HUES48 (cell line): ENCODE measurements around the gene LGALS7B.
"Not testable (repeated sequence)": the region's sequence is repeated elsewhere in the genome, so short reads cannot be mapped to it uniquely, and the experiment has no call there.

Experiments
- H3K27ac ChIP-seq: one replicate; pipeline ENCODE4 v1.7.0; 2013; ENCODE audit warnings: low read depth, low read length, inconsistent platforms
- H3K27me3 ChIP-seq: 2 replicates; pipeline ENCODE4 v1.6.1; 2013; ENCODE audit warnings: mild to moderate bottlenecking, low read length; ENCODE audit not compliant: control insufficient read depth, insufficient read depth
- H3K36me3 ChIP-seq: 2 replicates; pipeline ENCODE4 v1.6.1; 2013; ENCODE audit warnings: low read length; ENCODE audit not compliant: control insufficient read depth, insufficient read depth
- H3K4me1 ChIP-seq: 2 replicates; pipeline ENCODE4 v1.6.1; 2013; ENCODE audit warnings: mild to moderate bottlenecking, low read length; ENCODE audit not compliant: control insufficient read depth, insufficient read depth
- H3K4me3 ChIP-seq: 2 replicates; pipeline ENCODE4 v1.5.1; 2013; ENCODE audit warnings: mild to moderate bottlenecking, low read depth, low read length
- H3K9ac ChIP-seq: 2 replicates; pipeline ENCODE4 v1.6.1; 2013; ENCODE audit warnings: mild to moderate bottlenecking, low read depth, low read length, moderate library complexity
- H3K9me3 ChIP-seq: 2 replicates; pipeline ENCODE4 v1.6.1; 2013; ENCODE audit warnings: low read length; ENCODE audit not compliant: control insufficient read depth, insufficient read depth

LGALS7B gene

DNA sequence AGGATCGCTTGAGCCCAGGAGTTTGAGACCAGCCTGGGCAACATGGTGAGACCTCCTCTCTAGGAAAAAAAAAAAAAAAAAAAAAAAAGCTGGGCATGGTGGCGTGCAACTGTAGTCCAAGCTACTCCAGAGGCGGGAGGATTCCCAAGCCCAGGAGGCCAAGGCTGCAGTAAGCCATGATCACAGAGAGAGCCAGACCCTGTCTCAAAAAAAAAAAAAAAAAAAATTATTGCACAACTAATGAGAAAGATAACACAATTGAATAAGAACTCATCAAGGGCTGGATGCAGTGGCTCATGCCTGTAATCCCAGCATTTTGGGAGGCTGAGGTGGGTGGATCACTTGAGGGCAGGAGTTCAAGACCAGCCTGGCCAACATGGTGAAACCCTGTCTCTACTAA is 2.9 kb upstream of the LGALS7B start:
- not testable (repeated sequence) for H3K27me3 ChIP-seq, H3K9me3 ChIP-seq, H3K4me1 ChIP-seq, H3K27ac ChIP-seq, H3K36me3 ChIP-seq, H3K4me3 ChIP-seq, H3K9ac ChIP-seq

DNA sequence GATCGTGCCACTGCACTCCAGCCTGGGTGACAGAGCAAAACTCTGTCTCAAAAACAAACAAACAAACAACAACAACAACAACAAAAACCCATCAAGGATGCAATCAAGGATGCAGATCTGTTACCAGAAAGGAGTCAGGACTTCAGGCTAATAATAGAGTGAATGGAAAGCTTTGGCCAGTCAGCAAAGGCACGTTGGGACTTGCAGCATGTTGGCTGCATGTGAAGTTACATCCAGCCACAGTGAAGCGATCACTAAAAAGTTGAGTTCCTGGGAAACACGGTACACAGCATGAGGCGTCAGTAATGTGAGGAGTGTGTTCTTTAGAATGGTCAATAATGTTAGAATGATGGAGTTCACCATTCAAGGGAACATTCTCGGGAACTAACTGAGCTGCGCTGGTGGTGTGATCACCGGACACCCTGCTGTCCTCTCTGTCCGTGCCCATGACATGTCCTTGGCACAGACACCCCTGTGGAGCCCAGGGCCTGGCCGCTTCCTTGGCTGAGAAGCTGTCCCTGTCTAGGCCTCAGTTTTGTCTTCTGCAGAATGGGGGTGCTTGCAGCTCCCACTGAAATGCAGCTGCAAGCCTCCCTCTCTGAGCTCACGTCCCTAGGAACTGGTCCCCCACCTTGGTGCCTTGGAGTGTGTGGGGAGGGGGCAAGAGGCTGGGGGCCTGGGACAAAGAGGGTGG is 2.3 kb upstream of the LGALS7B start:
- Histone ChIP-seq H3K9me3 (no peaks in the 10 kb centered on the region), H3K9ac (no peak overlapping the region), H3K36me3 (no peaks in the 10 kb centered on the region), H3K4me3 (no peak overlapping the region), H3K4me1 (no peaks in the 10 kb centered on the region), H3K27ac (no peak overlapping the region), H3K27me3 (no peaks in the 10 kb centered on the region)

DNA sequence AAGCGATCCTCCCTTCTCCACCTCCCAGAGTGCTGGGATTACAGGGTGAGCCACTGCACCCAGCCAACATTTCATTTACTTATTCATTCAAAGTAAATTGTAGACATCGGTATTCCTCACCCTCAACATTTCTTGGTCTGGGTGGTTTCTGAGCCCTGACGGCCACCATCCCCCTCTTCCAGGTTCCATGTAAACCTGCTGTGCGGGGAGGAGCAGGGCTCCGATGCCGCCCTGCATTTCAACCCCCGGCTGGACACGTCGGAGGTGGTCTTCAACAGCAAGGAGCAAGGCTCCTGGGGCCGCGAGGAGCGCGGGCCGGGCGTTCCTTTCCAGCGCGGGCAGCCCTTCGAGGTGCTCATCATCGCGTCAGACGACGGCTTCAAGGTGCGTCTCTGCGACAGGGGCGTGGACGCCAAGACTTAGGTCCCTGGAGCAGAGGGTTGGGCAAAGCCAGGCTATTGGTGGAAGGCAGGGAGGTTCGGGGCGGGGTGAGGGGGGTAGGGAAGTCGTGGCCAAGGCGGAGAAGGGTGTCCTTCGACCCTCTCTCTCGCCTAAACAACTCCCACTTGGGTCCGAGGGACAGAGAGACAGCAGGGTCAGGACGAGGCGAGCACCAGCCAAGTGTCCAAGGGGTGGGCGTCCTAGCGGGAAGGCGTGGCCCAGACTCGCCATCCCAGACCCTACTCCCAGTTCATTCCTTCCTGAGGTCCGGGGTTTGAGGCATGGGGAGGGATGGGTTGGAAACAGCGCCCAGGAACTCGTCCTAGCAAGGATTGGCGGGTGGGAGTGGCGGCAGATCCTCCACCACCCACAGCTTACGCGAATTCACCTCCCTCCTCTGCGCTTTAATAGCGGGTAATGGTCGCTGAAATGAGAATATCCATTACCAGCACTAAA is 1.8 kb downstream of the LGALS7B start:
- not testable (repeated sequence) for H3K9me3 ChIP-seq, H3K4me3 ChIP-seq, H3K9ac ChIP-seq, H3K36me3 ChIP-seq, H3K27ac ChIP-seq, H3K4me1 ChIP-seq, H3K27me3 ChIP-seq

DNA sequence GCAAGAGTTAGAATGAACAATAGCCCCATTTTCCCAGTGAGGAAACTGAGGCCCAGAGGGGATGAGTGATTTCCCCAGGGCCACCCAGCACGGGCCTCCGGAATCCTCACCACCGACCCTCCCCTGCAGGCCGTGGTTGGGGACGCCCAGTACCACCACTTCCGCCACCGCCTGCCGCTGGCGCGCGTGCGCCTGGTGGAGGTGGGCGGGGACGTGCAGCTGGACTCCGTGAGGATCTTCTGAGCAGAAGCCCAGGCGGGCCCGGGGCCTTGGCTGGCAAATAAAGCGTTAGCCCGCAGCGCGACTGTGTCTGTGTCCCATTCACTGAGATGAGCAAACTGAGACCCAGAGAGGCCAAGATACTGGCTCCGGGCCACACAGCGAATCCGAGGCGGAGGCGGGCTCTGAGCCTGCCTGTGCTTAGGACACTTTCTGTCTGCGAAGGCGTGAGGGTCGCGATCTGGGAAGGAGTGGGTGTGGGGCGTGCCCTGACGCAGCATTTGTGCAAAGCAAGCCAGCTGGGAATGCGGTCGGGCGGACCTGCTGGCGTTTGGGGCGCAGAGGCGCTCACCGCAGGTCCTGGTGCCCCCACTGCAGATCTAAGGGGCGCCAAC is 2.6 kb downstream of the LGALS7B start:
- not testable (repeated sequence) for H3K4me3 ChIP-seq

DNA sequence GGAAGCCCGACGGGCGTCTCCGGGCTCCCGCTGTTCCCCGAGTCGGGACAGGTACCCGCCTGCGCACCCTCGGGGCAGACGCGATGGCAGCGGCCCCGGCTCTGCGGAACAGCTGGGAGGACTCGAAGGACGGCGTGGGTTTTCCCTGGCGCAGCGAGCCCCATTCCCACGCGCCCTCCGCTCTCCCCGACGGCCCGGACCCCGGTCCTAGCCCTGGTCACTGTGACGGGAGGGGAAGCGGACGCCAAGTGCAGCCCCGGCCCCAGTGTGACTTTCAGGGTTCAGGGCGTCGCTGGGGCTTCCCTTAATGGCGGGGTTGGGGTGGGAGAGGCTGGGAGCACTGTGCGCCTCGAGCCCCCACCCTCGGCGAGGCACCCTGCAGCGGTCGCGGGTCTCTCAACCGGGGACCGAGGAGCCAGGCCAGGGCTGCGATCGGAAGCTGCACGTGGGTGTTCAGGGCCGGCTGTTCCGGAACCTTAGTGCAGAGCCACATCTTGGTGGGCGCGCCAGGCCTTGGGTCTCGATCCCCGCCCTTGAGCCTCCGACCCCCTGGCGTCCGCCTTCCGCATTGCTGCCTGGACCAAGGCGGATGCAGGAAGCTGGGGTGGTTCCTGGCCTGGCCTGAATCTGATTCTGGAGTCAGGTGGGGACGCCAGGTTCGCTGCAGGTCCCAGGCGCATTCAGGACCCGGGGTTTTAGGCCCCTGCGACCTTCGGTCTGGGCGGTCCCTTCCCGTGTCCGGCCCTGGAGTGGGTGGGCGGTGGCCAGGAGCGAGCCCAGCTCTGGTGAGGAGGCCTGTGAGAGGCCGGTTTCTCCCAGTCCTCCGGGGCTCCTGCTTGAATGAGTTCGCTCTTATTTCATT is 3.5 kb downstream of the LGALS7B start:
- H3K27ac ChIP-seq = no peak overlapping the region
- no peak overlapping the region for H3K4me3 ChIP-seq
- H3K9me3 ChIP-seq = no peaks in the 10 kb centered on the region
- no peaks in the 10 kb centered on the region for H3K36me3 ChIP-seq
- H3K9ac ChIP-seq = no peak overlapping the region
- H3K4me1 ChIP-seq = no peaks in the 10 kb centered on the region
- no peaks in the 10 kb centered on the region for H3K27me3 ChIP-seq

More for the DNA sequence above, 2.6 kb downstream of the LGALS7B start:
- H3K4me1 ChIP-seq, H3K9me3 ChIP-seq, H3K9ac ChIP-seq, H3K27me3 ChIP-seq, H3K36me3 ChIP-seq, H3K27ac ChIP-seq: not testable (repeated sequence)

DNA sequence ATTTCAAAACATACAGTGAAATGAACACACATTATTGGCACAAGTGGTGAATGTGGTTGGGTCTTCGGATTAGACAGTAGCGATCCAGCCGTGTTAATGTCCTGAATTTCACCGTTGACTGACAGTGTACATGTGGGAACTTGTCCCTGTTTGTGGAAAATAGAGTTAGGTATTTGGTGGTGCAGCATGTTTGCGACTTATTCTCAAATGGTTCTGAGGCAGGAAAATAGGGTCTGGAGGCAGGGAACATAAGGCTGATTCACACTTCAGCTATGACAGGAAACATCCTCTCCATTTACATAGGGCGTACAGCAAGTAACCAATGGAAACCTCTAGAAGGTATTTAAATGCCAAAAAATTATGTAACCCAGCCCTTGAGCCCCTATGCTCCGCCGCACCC is 4.2 kb downstream of the LGALS7B start:
- H3K4me3 ChIP-seq = no peak overlapping the region
- H3K9ac ChIP-seq = no peak overlapping the region
- no peaks in the 10 kb centered on the region for H3K9me3 ChIP-seq
- H3K36me3 ChIP-seq = no peaks in the 10 kb centered on the region
- H3K27me3 ChIP-seq = no peaks in the 10 kb centered on the region
- no peak overlapping the region for H3K27ac ChIP-seq
- H3K4me1 ChIP-seq = no peaks in the 10 kb centered on the region

DNA sequence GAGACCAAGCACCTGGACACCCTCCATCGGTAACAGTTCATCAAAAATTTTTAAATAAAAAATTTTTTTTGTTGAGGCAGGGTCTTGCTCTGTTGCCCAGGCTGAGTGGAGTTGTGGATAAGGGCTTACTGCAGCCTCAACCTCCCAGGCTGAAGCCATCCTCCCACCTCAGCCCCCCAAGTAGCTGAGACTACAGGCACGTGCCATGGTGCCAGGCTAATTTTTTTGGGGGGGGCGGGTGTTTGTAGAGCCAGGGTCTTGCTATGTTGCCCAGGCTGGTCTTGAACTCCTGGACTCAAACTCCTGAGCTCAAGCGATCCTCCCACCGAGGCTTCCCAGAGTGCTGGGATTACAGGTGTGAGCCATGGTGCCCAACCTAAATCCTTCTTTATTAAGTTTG is 4.7 kb downstream of the LGALS7B start:
- Histone ChIP-seq H3K9me3 (peaks cover under 1% of the 10 kb centered on the region; the same call in 1 of the 2 replicates), H3K36me3 (no peaks in the 10 kb centered on the region), H3K27ac (no peak overlapping the region), H3K4me1 (no peaks in the 10 kb centered on the region), H3K27me3 (no peaks in the 10 kb centered on the region), H3K9ac (no peak overlapping the region), H3K4me3 (no peak overlapping the region)

DNA sequence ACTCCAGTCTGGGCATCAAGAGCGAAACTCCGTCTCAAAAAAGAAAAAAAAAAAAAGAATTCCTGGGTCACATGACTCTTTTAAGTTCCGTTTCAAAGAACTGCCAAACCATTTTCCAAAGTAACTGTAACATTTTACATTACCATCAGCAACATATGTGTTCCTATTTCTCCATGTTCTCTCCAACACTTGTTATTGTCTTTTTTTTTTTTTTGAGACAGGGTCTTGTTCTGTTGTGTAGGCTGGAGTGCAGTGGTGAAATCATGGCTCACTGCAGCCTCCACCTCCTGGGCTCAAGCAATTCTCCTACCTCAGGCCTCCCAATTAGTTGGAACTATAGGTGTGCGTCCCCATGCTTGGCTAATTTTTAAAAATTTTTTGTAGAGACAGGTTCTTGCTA is 6.5 kb downstream of the LGALS7B start:
- Histone ChIP-seq H3K36me3 (no peaks in the 10 kb centered on the region), H3K9me3 (peaks cover 7% of the 10 kb centered on the region; the same call in 1 of the 2 replicates), H3K9ac (no peak overlapping the region), H3K4me1 (no peaks in the 10 kb centered on the region), H3K27me3 (no peaks in the 10 kb centered on the region), H3K4me3 (no peak overlapping the region), H3K27ac (no peak overlapping the region)

DNA sequence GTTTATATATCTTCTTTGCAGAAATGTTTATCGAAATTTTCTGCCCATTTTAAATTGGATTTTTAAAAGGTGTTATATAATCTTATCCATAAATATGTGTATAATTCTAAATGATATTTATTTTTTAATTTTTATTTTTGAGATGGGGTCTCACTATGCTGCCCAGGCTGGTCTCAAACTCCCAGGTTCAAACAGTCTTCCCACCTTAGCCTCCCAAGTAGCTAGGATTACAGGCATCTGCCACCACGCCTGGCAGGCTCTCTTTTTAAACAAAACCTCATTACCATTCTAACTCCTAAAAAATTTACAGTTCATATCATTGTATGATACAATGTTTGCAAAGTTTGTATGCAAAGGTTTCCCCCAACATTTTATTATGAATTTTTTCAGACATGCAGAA is 7.2 kb downstream of the LGALS7B start:
- Histone ChIP-seq H3K4me1 (no peaks in the 10 kb centered on the region), H3K9me3 (peaks cover 7% of the 10 kb centered on the region; the same call in 1 of the 2 replicates), H3K9ac (no peak overlapping the region), H3K27ac (no peak overlapping the region), H3K4me3 (no peak overlapping the region), H3K36me3 (no peaks in the 10 kb centered on the region), H3K27me3 (no peaks in the 10 kb centered on the region)

DNA sequence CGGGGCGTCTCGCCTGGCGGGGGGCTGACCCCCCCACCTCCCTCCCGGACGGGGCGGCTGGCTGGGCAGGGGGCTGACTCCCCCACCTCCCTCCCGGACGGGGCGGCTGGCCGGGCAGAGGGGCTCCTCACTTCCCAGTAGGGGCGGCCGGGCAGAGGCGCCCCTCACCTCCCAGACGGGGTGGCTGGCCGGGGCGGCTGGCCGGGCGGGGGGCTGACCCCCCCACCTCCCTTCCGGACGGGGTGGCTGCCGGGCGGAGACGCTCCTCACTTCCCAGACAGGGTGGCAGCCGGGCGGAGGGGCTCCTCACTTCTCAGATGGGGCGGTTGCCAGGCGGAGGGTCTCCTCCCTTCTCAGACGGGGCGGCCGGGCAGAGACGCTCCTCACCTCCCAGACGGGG is 8.8 kb downstream of the LGALS7B start:
- H3K36me3 ChIP-seq, H3K4me1 ChIP-seq, H3K9me3 ChIP-seq, H3K27me3 ChIP-seq, H3K4me3 ChIP-seq, H3K27ac ChIP-seq, H3K9ac ChIP-seq: not testable (repeated sequence)
